GM10266 (cell line): Measurements from ENCODE around the gene SERPINI1.

Experiments used
- DNase-seq: peaks from one replicate; pipeline ENCODE4 v3.0.0; 2012; ENCODE audit errors: extremely low spot score
- CTCF ChIP-seq: IDR thresholded peaks from 2 replicates; pipeline ENCODE4 v1.5.1; 2012; ENCODE audit warnings: mild to moderate bottlenecking, low read depth; ENCODE audit not compliant: control insufficient read depth, insufficient read depth; ENCODE audit errors: missing control alignments

Gene SERPINI1

GRCh38 chr3:167762296-167762695 lies 26.8 kb downstream of the SERPINI1 start:
- TF ChIP-seq CTCF, result no peak
- DNase-seq, result no peak

- TF ChIP-seq CTCF, result no peak
- DNase-seq, result no peak
These were observed 37.5 kb downstream of the SERPINI1 start for GRCh38 chr3:167772992-167773391.

GRCh38 chr3:167773584-167773983 lies 38.1 kb downstream of the SERPINI1 start:
- peak; percentile 36 for DNase-seq

GRCh38 chr3:167776066-167776685 lies 40.7 kb downstream of the SERPINI1 start:
- DNase-seq, result no peak
- TF ChIP-seq CTCF, result no peak

More at GRCh38 chr3:167773584-167773983, 38.1 kb downstream of the SERPINI1 start:
- no peak for TF ChIP-seq CTCF

GRCh38 chr3:167777356-167777755 lies 41.8 kb downstream of the SERPINI1 start:
- TF ChIP-seq CTCF, result no peak
- DNase-seq, result no peak

- no peak for DNase-seq
- TF ChIP-seq CTCF, result no peak
These were observed 44.8 kb downstream of the SERPINI1 start for GRCh38 chr3:167780214-167780883.

GRCh38 chr3:167783781-167784180 lies 48.3 kb downstream of the SERPINI1 start:
- no peak for TF ChIP-seq CTCF
- no peak for DNase-seq
